ENCODE results near the gene PEPD.

GRCh38 chr19:33446330-33447293 is 75.0 kb downstream of the PEPD start:
- TF ChIP-seq CTCF (conservative IDR thresholded peaks at IDR 0.05 in 1 of 2, IDR thresholded peaks at IDR 0.05 in 1 of 2; ENCODE audit: extremely low read depth in 1 of 2, insufficient read depth in 1 of 2, low read depth in 1 of 2, low read length in 2 of 2) (no peak), EZH2 (IDR thresholded peaks at IDR 0.05; ENCODE audit: borderline replicate concordance, low read length) (no peak)

Measured in mammary epithelial cell (primary cell).